IMR-90 (cell line): Measurements from ENCODE around the gene PSORS1C2.
A peak's percentile ranks its signal among the peaks of the same experiment; 100 is the strongest.

ENCODE experiments used
- CEBPB ChIP-seq: IDR thresholded peaks from 2 replicates; pipeline ENCODE4 v1.6.1; 2012; ENCODE audit warnings: low read depth, low read length, improper control_type of control experiment
- MXI1 ChIP-seq: IDR thresholded peaks from 2 replicates; pipeline ENCODE4 v1.6.1; 2012; ENCODE audit warnings: low read depth, mild to moderate bottlenecking, low read length, moderate library complexity, borderline replicate concordance
- POLR2A ChIP-seq: IDR thresholded peaks from 2 replicates; pipeline ENCODE4 v1.6.1; 2012; ENCODE audit warnings: mild to moderate bottlenecking, low read depth, low read length
- RFX5 ChIP-seq: IDR thresholded peaks from 2 replicates; pipeline ENCODE4 v1.8.0; 2012; ENCODE audit warnings: low read depth, mild to moderate bottlenecking, low read length, moderate library complexity
- SMC3 ChIP-seq: fragments of 150-350 bp; IDR thresholded peaks from 2 replicates; pipeline ENCODE4 v1.6.1; 2016; ENCODE audit warnings: low read depth, mild to moderate bottlenecking, antibody characterized with exemption, low read length, moderate library complexity

GRCh38 chr6:31163922-31164321, 25.1 kb upstream of the PSORS1C2 start:
- TF ChIP-seq POLR2A, result no peak
- no peak for TF ChIP-seq MXI1
- 0 out of 2 replicates have a peak, but pooled peaks have one; percentile 27 for TF ChIP-seq CEBPB
- TF ChIP-seq SMC3, result no peak
- TF ChIP-seq RFX5, result no peak
